Pancreas (tissue), 10 donors: ENCODE measurements around the gene AKAP10. TPM values are rescaled to one million over a fixed set of nuclear protein-coding genes. Genes with fewer than 3 reads are reported as not detected.
"Not testable (repeated sequence)": the region's sequence is repeated elsewhere in the genome, so short reads cannot be mapped to it uniquely, and the experiment has no call there.

ENCODE experiments used
- ATAC-seq, 4 donors: fragments of 200-7000 bp; cut with Tn5 transposase; one replicate each; pipeline versions ENCODE4 v1.8.0 to v1.9.1; 2020; ENCODE audit warnings: mild to moderate bottlenecking in 4 of 4, moderate library complexity in 4 of 4
- DNase-seq, 6 donors: peaks; one replicate each; pipeline ENCODE4 v3.0.0-alpha.2; 2020
- FAIRE-seq: peaks from 2 replicates; lab custom pipeline; 2012; peaks lifted over from hg19 to GRCh38; lab: Jason Lieb, UNC
- H3K27ac ChIP-seq, 4 donors: fragments of 200-600 bp; sonication (generic); 1 replicate in 3 of 4; 2 replicates in 1 of 4; pipeline versions ENCODE4 v1.5.0 to v1.8.0; 2020
- H3K27me3 ChIP-seq, 4 donors: fragments of 200-600 bp; one replicate each; pipeline ENCODE4 v1.8.0; 2021
- H3K36me3 ChIP-seq, 3 donors: fragments of 200-600 bp; sonication (generic) in 1 of 3; one replicate each; pipeline versions ENCODE4 v1.5.0 to v1.8.0; 2020 to 2021
- H3K4me1 ChIP-seq, 3 donors: fragments of 200-600 bp; one replicate each; pipeline ENCODE4 v1.8.0; 2021
- H3K4me3 ChIP-seq, 4 donors: fragments of 200-600 bp; sonication (generic) in 2 of 4; one replicate each; pipeline versions ENCODE4 v1.5.0 to v1.8.0; 2020 to 2021
- H3K9me3 ChIP-seq, 4 donors: fragments of 200-600 bp; one replicate each; pipeline ENCODE4 v1.8.0; 2021
- CTCF ChIP-seq, 4 donors: fragments of 200-600 bp; sonication (generic) in 3 of 4; IDR thresholded peaks; one replicate each; pipeline versions ENCODE4 v1.5.0 to v1.8.0; 2021; ENCODE audit warnings: antibody characterized with exemption in 4 of 4
- WGBS, 2 donors: extraction: QIAGEN DNeasy Blood & Tissue Kit; methylation state at CpG; one replicate each; pipeline ENCODE4 v1.1.7; 2013; 5-methylcytosine and 5-hydroxymethylcytosine counted together
- intact Hi-C, 3 donors: fragments of 100-400 bp; cut with DNase I; formaldehyde crosslinking; loops; one replicate each; pipeline versions ENCODE4 v1.11.1 to v1.14.2; 2022
- polyA plus RNA-seq, 2 donors: library from polyadenylated mRNA; stranded (reverse); fragments of 200-250 nt; gene quantifications; one replicate each; pipeline ENCODE4 v1.2.3, GENCODE V29; 2013
- total RNA-seq, 6 donors: library from RNA; stranded (reverse); fragmentation: NEBNext Ultra II Directional in 4 of 6; extraction: Animal tissue kit (Norgen Biotek cat#: 25700) in 4 of 6; gene quantifications; one replicate each; pipeline versions ENCODE4 v1.2.1 to v1.2.4, GENCODE V29; 2021 to 2023
- donor health status: healthy with polysubstance abuse.
- donor health status: DM: no; HTN: no; CAD: no; lungs with moderate emphysema.
- donor health status: DM: no; HTN: no; CAD: no.
- donor health status: control.
- donor health status: control.
- donor health status: Bipolar disorder and iron deficiency.
- donor health status: DM: yes; HTN: yes; CAD: no.
- donor health status: DM: no; HTN: no; CAD: no.
- donor health status: DM: no; HTN: no; CAD: no.
- donor health status: DM: yes; HTN: yes; CAD: no.

AKAP10 gene
- total RNA-seq, result 10 to 100 TPM; 10.7 to 25.5 (median 12.8) TPM
- 1 to 10 TPM; 4.0 to 7.5 TPM for polyA plus RNA-seq

GRCh38 chr17:19977293-19978208 lies at the start of gene AKAP10:
AKAP10 (minus strand) TSS chr17:19977828; CDS start chr17:19977679, 149 bp downstream.
- ATAC-seq (peak; percentile 97 to 99 (median 98)), FAIRE-seq (no peak), DNase-seq (peak; percentile 89 to 99 (median 94))
- Histone ChIP-seq H3K9me3 (no peaks in the 10 kb centered on the region), H3K4me1 (peaks cover 0 to 14% (median 6%) of the 10 kb centered on the region in 3 donors), H3K27me3 (no peaks in the 10 kb centered on the region), H3K4me3 (peak within 1 kb of the TSS; percentile 75 to 98 (median 96)), H3K36me3 (no peaks in the 10 kb centered on the region), H3K27ac (peak within 1 kb of the TSS; percentile 65 to 84 (median 76))
- TF ChIP-seq CTCF (IDR thresholded peaks at IDR 0.05), result no peak
- intact Hi-C loops, result no loop called here
- 1% methylated on average over 68 to 75 of the region's 75 CpGs for WGBS, 2 donors

GRCh38 chr17:20026960-20027359 lies 49.3 kb upstream of the AKAP10 start:
- FAIRE-seq (no peak), ATAC-seq (peak in 1 of 4 donors; percentile 24), DNase-seq (no peak)
- intact Hi-C loops, result no loop called here
- no peak overlapping the region for H3K4me3 ChIP-seq
- no peaks in the 10 kb centered on the region for H3K9me3 ChIP-seq
- H3K4me1 ChIP-seq, result no peaks in the 10 kb centered on the region
- H3K36me3 ChIP-seq, result no peaks in the 10 kb centered on the region
- no peak overlapping the region for H3K27ac ChIP-seq
- H3K27me3 ChIP-seq, result no peaks in the 10 kb centered on the region
- TF ChIP-seq CTCF (IDR thresholded peaks at IDR 0.05), result no peak

- no peaks in the 10 kb centered on the region for H3K4me1 ChIP-seq
- no peak for TF ChIP-seq CTCF (IDR thresholded peaks at IDR 0.05)
- ATAC-seq (no peak), DNase-seq (no peak), FAIRE-seq (no peak)
- H3K9me3 ChIP-seq, result no peaks in the 10 kb centered on the region
- 69 to 73% methylated on average over 4 of the region's 4 CpGs for WGBS, 2 donors
- no peak overlapping the region for H3K4me3 ChIP-seq
- no peaks in the 10 kb centered on the region for H3K27me3 ChIP-seq
- H3K27ac ChIP-seq, result no peak overlapping the region
- no peaks in the 10 kb centered on the region for H3K36me3 ChIP-seq
- intact Hi-C loops, result no loop called here
Observed at GRCh38 chr17:20022701-20023100, 45.1 kb upstream of the AKAP10 start.

GRCh38 chr17:20016475-20016992 lies 38.9 kb upstream of the AKAP10 start:
- H3K36me3 ChIP-seq, ATAC-seq, FAIRE-seq, H3K4me1 ChIP-seq, H3K9me3 ChIP-seq, H3K27ac ChIP-seq, intact Hi-C loops, H3K4me3 ChIP-seq: not testable (repeated sequence)
- WGBS, 2 donors, result 88 to 93% methylated on average over 31 to 32 of the region's 32 CpGs
- peaks cover 0 to 12% (median 0%) of the 10 kb centered on the region in 4 donors for H3K27me3 ChIP-seq
- peak in 2 of 6 donors; percentile 25 to 59 for DNase-seq

GRCh38 chr17:20012017-20012536 lies 34.4 kb upstream of the AKAP10 start:
- no peak for ATAC-seq
- no peaks in the 10 kb centered on the region for H3K4me1 ChIP-seq
- peaks cover 0 to 14% (median 0%) of the 10 kb centered on the region in 4 donors for H3K27me3 ChIP-seq
- no peak for TF ChIP-seq CTCF (IDR thresholded peaks at IDR 0.05)
- H3K36me3 ChIP-seq, result no peaks in the 10 kb centered on the region
- WGBS, 2 donors, result 35 to 49% methylated on average over 2 of the region's 2 CpGs
- intact Hi-C loops, result no loop called here
- H3K9me3 ChIP-seq, result no peaks in the 10 kb centered on the region
- H3K27ac ChIP-seq, result no peak overlapping the region
- H3K4me3 ChIP-seq, result no peak overlapping the region
- DNase-seq, result no peak
- peak; percentile 5 for FAIRE-seq
